Measurements from ENCODE around the gene ZNF608.

- TF ChIP-seq, protein P1, sequence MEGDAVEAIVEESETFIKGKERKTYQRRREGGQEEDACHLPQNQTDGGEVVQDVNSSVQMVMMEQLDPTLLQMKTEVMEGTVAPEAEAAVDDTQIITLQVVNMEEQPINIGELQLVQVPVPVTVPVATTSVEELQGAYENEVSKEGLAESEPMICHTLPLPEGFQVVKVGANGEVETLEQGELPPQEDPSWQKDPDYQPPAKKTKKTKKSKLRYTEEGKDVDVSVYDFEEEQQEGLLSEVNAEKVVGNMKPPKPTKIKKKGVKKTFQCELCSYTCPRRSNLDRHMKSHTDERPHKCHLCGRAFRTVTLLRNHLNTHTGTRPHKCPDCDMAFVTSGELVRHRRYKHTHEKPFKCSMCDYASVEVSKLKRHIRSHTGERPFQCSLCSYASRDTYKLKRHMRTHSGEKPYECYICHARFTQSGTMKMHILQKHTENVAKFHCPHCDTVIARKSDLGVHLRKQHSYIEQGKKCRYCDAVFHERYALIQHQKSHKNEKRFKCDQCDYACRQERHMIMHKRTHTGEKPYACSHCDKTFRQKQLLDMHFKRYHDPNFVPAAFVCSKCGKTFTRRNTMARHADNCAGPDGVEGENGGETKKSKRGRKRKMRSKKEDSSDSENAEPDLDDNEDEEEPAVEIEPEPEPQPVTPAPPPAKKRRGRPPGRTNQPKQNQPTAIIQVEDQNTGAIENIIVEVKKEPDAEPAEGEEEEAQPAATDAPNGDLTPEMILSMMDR (IDR thresholded peaks at IDR 0.05), result no peak
- no peak for TF ChIP-seq POLR2A (IDR thresholded peaks at IDR 0.05)
Measured at GRCh38 chr5:124745007-124745927, 1.2 kb downstream of the ZNF608 start.

Measured in right lobe of liver (tissue), 4 donors.